ENCODE measurements around the gene CST3. TPM values are rescaled to one million over a fixed set of nuclear protein-coding genes. Genes with fewer than 3 reads are reported as not detected.
"Not testable (repeated sequence)": the region's sequence is repeated elsewhere in the genome, so short reads cannot be mapped to it uniquely, and the experiment has no call there.

Gene CST3
- total and polyA plus RNA-seq, 4 donors = 584 to 1,561 (median 971) TPM

GRCh38 chr20:23666698-23667097 lies 28.9 kb upstream of the CST3 start:
- intact Hi-C loops (cut with DNase I) = loop anchor here in 1 of 2 donors (10.0 kb wide), 1 partner anchor 328 kb away; no protein-coding TSS in a partner anchor
- H3K36me3 ChIP-seq (ENCODE audit: control insufficient read depth in 1 of 2, insufficient read depth in 2 of 2, low read length in 1 of 2) = no peaks in the 10 kb centered on the region
- H3K4me1 ChIP-seq (ENCODE audit: control insufficient read depth in 1 of 2, insufficient read depth in 2 of 2, low read length in 2 of 2) = no peaks in the 10 kb centered on the region
- H3K27ac ChIP-seq (ENCODE audit: low read depth in 1 of 2, low read length in 2 of 2) = no peak overlapping the region
- DNase-seq (no peak), ATAC-seq (ENCODE audit: low FRiP score) (no peak)
- H3K9me3 ChIP-seq (ENCODE audit: control insufficient read depth, low read length) = no peaks in the 10 kb centered on the region
- H3K4me3 ChIP-seq (ENCODE audit: low read length in 2 of 2) = no peak overlapping the region
- H3K27me3 ChIP-seq (ENCODE audit: control insufficient read depth in 1 of 2, insufficient read depth in 2 of 2, low read length in 1 of 2) = no peaks in the 10 kb centered on the region
- 49 to 54% methylated on average over 3 of the region's 3 CpGs for WGBS, 2 donors

- WGBS, 2 donors = 73 to 87% methylated on average over 4 of the region's 4 CpGs
- H3K36me3 ChIP-seq (ENCODE audit: control insufficient read depth in 1 of 2, insufficient read depth in 2 of 2, low read length in 1 of 2) = no peaks in the 10 kb centered on the region
- H3K27me3 ChIP-seq (ENCODE audit: control insufficient read depth in 1 of 2, insufficient read depth in 2 of 2, low read length in 1 of 2) = no peaks in the 10 kb centered on the region
- intact Hi-C loops (cut with DNase I) = loop anchor here in 1 of 2 donors (10.0 kb wide), 1 partner anchor 329 kb away; no protein-coding TSS in a partner anchor
- H3K27ac ChIP-seq (ENCODE audit: low read depth in 1 of 2, low read length in 2 of 2) = no peak overlapping the region
- no peaks in the 10 kb centered on the region for H3K9me3 ChIP-seq (ENCODE audit: control insufficient read depth, low read length)
- no peak overlapping the region for H3K4me3 ChIP-seq (ENCODE audit: low read length in 2 of 2)
- DNase-seq (no peak), ATAC-seq (ENCODE audit: low FRiP score) (no peak)
- H3K4me1 ChIP-seq (ENCODE audit: control insufficient read depth in 1 of 2, insufficient read depth in 2 of 2, low read length in 2 of 2) = no peaks in the 10 kb centered on the region
Measured at GRCh38 chr20:23666189-23666588, 28.4 kb upstream of the CST3 start.

GRCh38 chr20:23664954-23665353 lies 27.2 kb upstream of the CST3 start:
- 83 to 87% methylated on average over 3 of the region's 3 CpGs for WGBS, 2 donors
- no peak for DNase-seq
- ATAC-seq (ENCODE audit: low FRiP score) = no peak

GRCh38 chr20:23664046-23664445 lies 26.3 kb upstream of the CST3 start:
- intact Hi-C loops (cut with DNase I) = loop anchor here in 1 of 2 donors (10.0 kb wide), 1 partner anchor 331 kb away; no protein-coding TSS in a partner anchor
- not testable (repeated sequence) for DNase-seq; H3K27ac ChIP-seq (ENCODE audit: low read depth in 1 of 2, low read length in 2 of 2); H3K27me3 ChIP-seq (ENCODE audit: control insufficient read depth in 1 of 2, insufficient read depth in 2 of 2, low read length in 1 of 2); ATAC-seq (ENCODE audit: low FRiP score); H3K4me1 ChIP-seq (ENCODE audit: control insufficient read depth in 1 of 2, insufficient read depth in 2 of 2, low read length in 2 of 2); H3K36me3 ChIP-seq (ENCODE audit: control insufficient read depth in 1 of 2, insufficient read depth in 2 of 2, low read length in 1 of 2); H3K9me3 ChIP-seq (ENCODE audit: control insufficient read depth, low read length); H3K4me3 ChIP-seq (ENCODE audit: low read length in 2 of 2)
- 54 to 55% methylated on average over 4 of the region's 4 CpGs for WGBS, 2 donors

More at GRCh38 chr20:23664954-23665353, 27.2 kb upstream of the CST3 start:
- H3K27me3 ChIP-seq (ENCODE audit: control insufficient read depth in 1 of 2, insufficient read depth in 2 of 2, low read length in 1 of 2) = no peaks in the 10 kb centered on the region
- H3K36me3 ChIP-seq (ENCODE audit: control insufficient read depth in 1 of 2, insufficient read depth in 2 of 2, low read length in 1 of 2) = no peaks in the 10 kb centered on the region
- H3K4me3 ChIP-seq (ENCODE audit: low read length in 2 of 2) = no peak overlapping the region
- no peak overlapping the region for H3K27ac ChIP-seq (ENCODE audit: low read depth in 1 of 2, low read length in 2 of 2)
- H3K9me3 ChIP-seq (ENCODE audit: control insufficient read depth, low read length) = no peaks in the 10 kb centered on the region
- H3K4me1 ChIP-seq (ENCODE audit: control insufficient read depth in 1 of 2, insufficient read depth in 2 of 2, low read length in 2 of 2) = no peaks in the 10 kb centered on the region
- intact Hi-C loops (cut with DNase I) = loop anchor here in 1 of 2 donors (10.0 kb wide), 1 partner anchor 330 kb away; no protein-coding TSS in a partner anchor

DNA sequence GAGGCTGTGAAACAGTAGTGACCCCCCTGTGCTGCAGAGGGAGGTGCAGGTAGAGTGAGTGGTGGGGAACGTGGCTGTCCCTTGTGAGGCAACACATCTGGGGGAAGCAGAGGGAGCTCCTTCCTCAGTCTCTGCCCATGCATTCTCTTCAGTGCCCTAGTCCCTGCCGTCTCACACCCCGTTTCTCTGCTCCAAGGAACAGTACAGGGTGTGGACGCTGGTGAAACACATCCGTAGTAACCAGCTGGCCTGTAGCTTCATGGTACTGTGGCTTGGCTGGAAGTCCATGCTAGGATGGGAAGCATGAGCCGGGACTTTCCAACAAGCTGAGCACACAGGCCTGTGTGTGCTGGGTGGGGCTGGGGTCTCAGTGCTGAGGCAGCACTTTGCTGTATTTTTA lies 25.4 kb upstream of the CST3 start:
- intact Hi-C loops (cut with DNase I) = loop anchor here in 1 of 2 donors (10.0 kb wide), 1 partner anchor 332 kb away; no protein-coding TSS in a partner anchor
- Histone ChIP-seq H3K36me3 (ENCODE audit: control insufficient read depth in 1 of 2, insufficient read depth in 2 of 2, low read length in 1 of 2) (no peaks in the 10 kb centered on the region), H3K4me3 (ENCODE audit: low read length in 2 of 2) (no peak overlapping the region), H3K27ac (ENCODE audit: low read depth in 1 of 2, low read length in 2 of 2) (no peak overlapping the region), H3K27me3 (ENCODE audit: control insufficient read depth in 1 of 2, insufficient read depth in 2 of 2, low read length in 1 of 2) (no peaks in the 10 kb centered on the region), H3K4me1 (ENCODE audit: control insufficient read depth in 1 of 2, insufficient read depth in 2 of 2, low read length in 2 of 2) (no peaks in the 10 kb centered on the region), H3K9me3 (ENCODE audit: control insufficient read depth, low read length) (no peaks in the 10 kb centered on the region)
- no peak for ATAC-seq (ENCODE audit: low FRiP score)
- DNase-seq = no peak
- WGBS, 2 donors = 83 to 85% methylated on average over 6 of the region's 6 CpGs

GRCh38 chr20:23662276-23662870 lies 24.6 kb upstream of the CST3 start:
- WGBS, 2 donors = 88 to 94% methylated on average over 9 of the region's 9 CpGs
- Histone ChIP-seq H3K4me3 (ENCODE audit: low read length in 2 of 2) (no peak overlapping the region), H3K36me3 (ENCODE audit: control insufficient read depth in 1 of 2, insufficient read depth in 2 of 2, low read length in 1 of 2) (no peaks in the 10 kb centered on the region), H3K27me3 (ENCODE audit: control insufficient read depth in 1 of 2, insufficient read depth in 2 of 2, low read length in 1 of 2) (no peaks in the 10 kb centered on the region), H3K4me1 (ENCODE audit: control insufficient read depth in 1 of 2, insufficient read depth in 2 of 2, low read length in 2 of 2) (no peaks in the 10 kb centered on the region), H3K9me3 (ENCODE audit: control insufficient read depth, low read length) (no peaks in the 10 kb centered on the region), H3K27ac (ENCODE audit: low read depth in 1 of 2, low read length in 2 of 2) (no peak overlapping the region)
- intact Hi-C loops (cut with DNase I) = loop anchor here in 1 of 2 donors (10.0 kb wide), 1 partner anchor 332 kb away; no protein-coding TSS in a partner anchor
- no peak for ATAC-seq (ENCODE audit: low FRiP score)
- no peak for DNase-seq

- WGBS, 2 donors = 93 to 95% methylated on average over 6 of the region's 6 CpGs
Measured at GRCh38 chr20:23661002-23661429, 23.3 kb upstream of the CST3 start.

GRCh38 chr20:23659989-23660837 lies 22.5 kb upstream of the CST3 start:
- H3K27ac ChIP-seq (ENCODE audit: low read depth in 1 of 2, low read length in 2 of 2) = no peak overlapping the region
- no peak overlapping the region for H3K4me3 ChIP-seq (ENCODE audit: low read length in 2 of 2)
- H3K36me3 ChIP-seq (ENCODE audit: control insufficient read depth in 1 of 2, insufficient read depth in 2 of 2, low read length in 1 of 2) = no peaks in the 10 kb centered on the region
- intact Hi-C loops (cut with DNase I) = loop anchor here (5.0 to 10.0 kb wide), 2 partner anchors 335 to 1328 kb away; no protein-coding TSS in a partner anchor
- H3K27me3 ChIP-seq (ENCODE audit: control insufficient read depth in 1 of 2, insufficient read depth in 2 of 2, low read length in 1 of 2) = no peaks in the 10 kb centered on the region
- no peaks in the 10 kb centered on the region for H3K4me1 ChIP-seq (ENCODE audit: control insufficient read depth in 1 of 2, insufficient read depth in 2 of 2, low read length in 2 of 2)
- WGBS, 2 donors = 15 to 19% methylated on average over 8 of the region's 8 CpGs
- no peak for DNase-seq
- ATAC-seq (ENCODE audit: low FRiP score) = no peak
- no peaks in the 10 kb centered on the region for H3K9me3 ChIP-seq (ENCODE audit: control insufficient read depth, low read length)

More at GRCh38 chr20:23661002-23661429, 23.3 kb upstream of the CST3 start:
- Histone ChIP-seq H3K27ac (ENCODE audit: low read depth in 1 of 2, low read length in 2 of 2) (no peak overlapping the region), H3K4me3 (ENCODE audit: low read length in 2 of 2) (no peak overlapping the region), H3K9me3 (ENCODE audit: control insufficient read depth, low read length) (no peaks in the 10 kb centered on the region), H3K4me1 (ENCODE audit: control insufficient read depth in 1 of 2, insufficient read depth in 2 of 2, low read length in 2 of 2) (no peaks in the 10 kb centered on the region), H3K27me3 (ENCODE audit: control insufficient read depth in 1 of 2, insufficient read depth in 2 of 2, low read length in 1 of 2) (no peaks in the 10 kb centered on the region), H3K36me3 (ENCODE audit: control insufficient read depth in 1 of 2, insufficient read depth in 2 of 2, low read length in 1 of 2) (no peaks in the 10 kb centered on the region)
- intact Hi-C loops (cut with DNase I) = loop anchor here in 1 of 2 donors (10.0 kb wide), 1 partner anchor 334 kb away; no protein-coding TSS in a partner anchor
- DNase-seq (no peak), ATAC-seq (ENCODE audit: low FRiP score) (no peak)
